CD4-positive, alpha-beta T cell (primary cell): ENCODE data around the gene MEGF10. TPM values are rescaled to one million over a fixed set of nuclear protein-coding genes. Genes with fewer than 3 reads are reported as not detected.

Source experiments
- ATAC-seq: fragments of 200-7000 bp; cut with Tn5 transposase; one replicate; pipeline ENCODE4 v1.10.0; 2022; ENCODE audit warnings: mild to moderate bottlenecking; ENCODE audit not compliant: poor library complexity
- CTCF ChIA-PET: fragments of 350-600 bp; sonication (Branson Sonifier 250); formaldehyde crosslinking; loops from one replicate; lab custom pipeline; 2021; ENCODE audit warnings: antibody characterized with exemption, inconsistent platforms; lab: Charles Lee
- POLR2A ChIA-PET: fragments of 350-600 bp; sonication (Branson Sonifier 250); formaldehyde crosslinking; loops from one replicate; lab custom pipeline; 2021; ENCODE audit warnings: antibody characterized with exemption, inconsistent platforms; lab: Charles Lee
- DNase-seq, 14 experiments: peaks; one replicate each; pipeline ENCODE4 v3.0.0-alpha.2; 2013 to 2020; ENCODE audit warnings: mixed read lengths in 2 of 14
- H3K27ac ChIP-seq, 2 donors: one replicate each; pipeline versions ENCODE4 v1.5.1 to v1.7.0; 2013; ENCODE audit warnings: low read length in 2 of 2, low read depth in 1 of 2, mild to moderate bottlenecking in 1 of 2
- H3K27me3 ChIP-seq, 2 experiments: 1 replicate in 1 of 2; 2 replicates in 1 of 2; pipeline versions ENCODE4 v1.6.1 to v1.7.0; 2013; ENCODE audit warnings: low read length in 2 of 2, control low read depth in 1 of 2, mild to moderate bottlenecking in 1 of 2, moderate library complexity in 1 of 2; ENCODE audit not compliant: insufficient read depth in 2 of 2, control insufficient read depth in 1 of 2
- H3K36me3 ChIP-seq: one replicate; pipeline ENCODE4 v1.6.1; 2013; ENCODE audit warnings: low read length, control low read depth; ENCODE audit not compliant: insufficient read depth
- H3K4me1 ChIP-seq: one replicate; pipeline ENCODE4 v1.6.1; 2013; ENCODE audit warnings: low read length, control low read depth; ENCODE audit not compliant: insufficient read depth
- H3K4me3 ChIP-seq: one replicate; pipeline ENCODE4 v1.5.1; 2013; ENCODE audit warnings: mild to moderate bottlenecking, low read length, moderate library complexity
- H3K9me3 ChIP-seq, 2 experiments: 1 replicate in 1 of 2; 2 replicates in 1 of 2; pipeline versions ENCODE4 v1.6.1 to v1.7.0; 2013; ENCODE audit warnings: low read length in 2 of 2, mild to moderate bottlenecking in 2 of 2, control low read depth in 1 of 2, moderate library complexity in 1 of 2; ENCODE audit not compliant: control insufficient read depth in 1 of 2, insufficient read depth in 1 of 2
- H3K27ac Mint-ChIP-seq: one replicate; pipeline ENCODE4 v1.8.0; 2020; ENCODE audit warnings: mixed read lengths
- H3K27me3 Mint-ChIP-seq: one replicate; pipeline ENCODE4 v1.8.0; 2021; ENCODE audit warnings: mixed read lengths
- H3K36me3 Mint-ChIP-seq: one replicate; pipeline ENCODE4 v1.8.0; 2021; ENCODE audit warnings: low read depth, mixed read lengths
- H3K4me1 Mint-ChIP-seq: one replicate; pipeline ENCODE4 v1.8.0; 2021; ENCODE audit warnings: low read depth, mixed read lengths
- H3K4me3 Mint-ChIP-seq: one replicate; pipeline ENCODE4 v1.8.0; 2020; ENCODE audit warnings: mild to moderate bottlenecking, mixed read lengths
- H3K9me3 Mint-ChIP-seq: one replicate; pipeline ENCODE4 v1.8.0; 2020; ENCODE audit warnings: mixed read lengths
- CTCF ChIP-seq: fragments of 200-600 bp; IDR thresholded peaks from one replicate; pipeline ENCODE4 v1.8.0; 2022; ENCODE audit warnings: antibody characterized with exemption, mild to moderate bottlenecking
- intact Hi-C, 2 experiments: fragments of 100-400 bp; cut with DNase I in 1 of 2; cut with micrococcal nuclease in 1 of 2; formaldehyde crosslinking; loops; one replicate each; pipeline versions ENCODE4 v1.15.1 to v1.9.0; 2023 to 2025; cut with DNase I, micrococcal nuclease
- polyA plus RNA-seq, 2 donors: library from polyadenylated mRNA; unstranded; fragments of 120-200 nt; gene quantifications; one replicate each; pipeline ENCODE4 v1.2.1, GENCODE V29; 2013
- total RNA-seq, 174 experiments: library from RNA in 2 of 174; stranded (reverse) in 2 of 174; gene quantifications; one replicate each; pipeline ENCODE4 v1.2.3 and lab custom pipeline; 2021 to 2026

MEGF10 gene
- total RNA-seq = not detected
- 0.08 TPM for polyA plus RNA-seq (2013, experiment 1 of 2)
- polyA plus RNA-seq (2013, experiment 2 of 2) = 0.78 TPM
- 0 to 0.30 (median 0) reads per million in 172 experiments for total RNA-seq (lab: John Stamatoyannopoulos, UW)

- no peak within 1 kb of the TSS for H3K27ac Mint-ChIP-seq
- no peaks in the 10 kb centered on the region for H3K36me3 ChIP-seq
- no peak within 1 kb of the TSS for H3K4me3 ChIP-seq
- intact Hi-C loops = no loop called here
- CTCF ChIA-PET = no interaction called here
- H3K27me3 Mint-ChIP-seq = peaks cover 86% of the 10 kb centered on the region
- peaks cover 11% of the 10 kb centered on the region for H3K4me1 ChIP-seq
- no peaks in the 10 kb centered on the region for H3K36me3 Mint-ChIP-seq
- peaks cover 8% of the 10 kb centered on the region for H3K4me1 Mint-ChIP-seq
- H3K27ac ChIP-seq = no peak within 1 kb of the TSS
- H3K4me3 Mint-ChIP-seq = no peak within 1 kb of the TSS
- DNase-seq (peak in 1 of 14 experiments; percentile 7), ATAC-seq (no peak)
- peak; percentile 19 for TF ChIP-seq CTCF
- H3K27me3 ChIP-seq = peaks cover 31 to 60% of the 10 kb centered on the region in 2 experiments
- POLR2A ChIA-PET = no interaction called here
- peaks cover 7% of the 10 kb centered on the region for H3K9me3 Mint-ChIP-seq
- H3K9me3 ChIP-seq = peaks cover 6 to 7% of the 10 kb centered on the region in 2 experiments
Observed at GRCh38 chr5:127290019-127290945, at the start of gene MEGF10. Gene MEGF10 (plus strand): TSS chr5:127290796. CDS start chr5:127331309, 40,513 bp downstream.

GRCh38 chr5:127243011-127243410, 47.6 kb upstream of the MEGF10 start:
- ChIA-PET CTCF (no interaction called here), POLR2A (no interaction called here)
- Mint-ChIP-seq H3K27me3 (peaks cover 29% of the 10 kb centered on the region), H3K27ac (no peak overlapping the region), H3K4me1 (no peaks in the 10 kb centered on the region), H3K36me3 (peaks cover 5% of the 10 kb centered on the region), H3K4me3 (no peak overlapping the region), H3K9me3 (peaks cover 7% of the 10 kb centered on the region)
- TF ChIP-seq CTCF = no peak
- Histone ChIP-seq H3K4me3 (no peak overlapping the region), H3K36me3 (no peaks in the 10 kb centered on the region), H3K27me3 (no peaks in the 10 kb centered on the region), H3K9me3 (peaks cover 6 to 7% of the 10 kb centered on the region in 2 experiments), H3K27ac (no peak overlapping the region), H3K4me1 (no peaks in the 10 kb centered on the region)
- ATAC-seq (no peak), DNase-seq (no peak)
- intact Hi-C loops = no loop called here

GRCh38 chr5:127254729-127255284, 35.8 kb upstream of the MEGF10 start:
- ATAC-seq (no peak), DNase-seq (no peak)
- Mint-ChIP-seq H3K4me3 (no peak overlapping the region), H3K4me1 (no peaks in the 10 kb centered on the region), H3K27ac (no peak overlapping the region), H3K9me3 (peaks cover 18% of the 10 kb centered on the region), H3K27me3 (peaks cover 20% of the 10 kb centered on the region), H3K36me3 (no peaks in the 10 kb centered on the region)
- POLR2A ChIA-PET = no interaction called here
- Histone ChIP-seq H3K27ac (no peak overlapping the region), H3K9me3 (peaks cover 0 to 10% of the 10 kb centered on the region in 2 experiments), H3K4me1 (no peaks in the 10 kb centered on the region), H3K4me3 (no peak overlapping the region), H3K36me3 (no peaks in the 10 kb centered on the region), H3K27me3 (no peaks in the 10 kb centered on the region)
- intact Hi-C loops = no loop called here
- CTCF ChIA-PET = no interaction called here
- TF ChIP-seq CTCF = no peak
